Esophagus squamous epithelium (tissue), 5 donors: ENCODE measurements around the gene NCKAP5. TPM values are rescaled to one million over a fixed set of nuclear protein-coding genes. Genes with fewer than 3 reads are reported as not detected.

Source experiments
- DNase-seq: peaks from one replicate; lab custom pipeline; 2025; lab: John Stamatoyannopoulos, UW
- H3K27ac ChIP-seq, 4 donors: fragments of 200-600 bp; sonication (generic); one replicate each; pipeline ENCODE4 v1.5.1; 2016 to 2019; ENCODE audit warnings: mild to moderate bottlenecking in 1 of 4
- H3K27me3 ChIP-seq, 4 donors: fragments of 200-600 bp; sonication (generic); 1 replicate in 3 of 4; 2 replicates in 1 of 4; pipeline versions ENCODE4 v1.5.1 to v1.6.0; 2017 to 2021; ENCODE audit warnings: antibody characterized with exemption in 1 of 4
- H3K36me3 ChIP-seq, 3 donors: fragments of 200-600 bp; sonication (generic); one replicate each; pipeline ENCODE4 v1.5.1; 2016 to 2019
- H3K4me1 ChIP-seq, 3 donors: fragments of 200-600 bp; sonication (generic); one replicate each; pipeline ENCODE4 v1.5.1; 2017 to 2019
- H3K4me3 ChIP-seq, 4 donors: fragments of 200-600 bp; sonication (generic); 1 replicate in 3 of 4; 2 replicates in 1 of 4; pipeline ENCODE4 v1.5.1; 2016 to 2019; ENCODE audit warnings: mild to moderate bottlenecking in 2 of 4, moderate library complexity in 1 of 4
- H3K9me3 ChIP-seq, 3 donors: fragments of 200-600 bp; sonication (generic); one replicate each; pipeline ENCODE4 v1.5.1; 2016 to 2019
- CTCF ChIP-seq, 6 experiments: fragments of 450-650 bp in 4 of 6; fragments of 200-600 bp in 2 of 6; sonication (generic) in 2 of 6; IDR thresholded peaks; one replicate each; pipeline ENCODE4 v1.5.1; 2016 to 2019; ENCODE audit warnings: antibody characterized with exemption in 6 of 6, mild to moderate bottlenecking in 4 of 6, moderate library complexity in 4 of 6
- POLR2A ChIP-seq, 4 donors: fragments of 450-650 bp; IDR thresholded peaks; one replicate each; pipeline ENCODE4 v1.6.1; 2017; ENCODE audit warnings: antibody characterized with exemption in 4 of 4, mild to moderate bottlenecking in 4 of 4, moderate library complexity in 3 of 4
- WGBS, 2 donors: methylation state at CpG; one replicate each; pipeline ENCODE4 v1.1.5; 2018; 5-methylcytosine and 5-hydroxymethylcytosine counted together
- intact Hi-C: fragments of 100-400 bp; cut with DNase I; formaldehyde crosslinking; loops from one replicate; pipeline ENCODE4 v1.15.0; 2022
- total RNA-seq, 4 donors: library from RNA; depleted of rRNA; stranded (reverse); fragments of >200 nt; gene quantifications; one replicate each; pipeline ENCODE4 v1.1.0, GENCODE V29; 2016
- donor health status: DM: yes; HTN: yes; CAD: no.

NCKAP5 gene
- total RNA-seq, 4 donors from 2014 or later, result 4.5 to 6.9 (median 5.3) TPM

DNA sequence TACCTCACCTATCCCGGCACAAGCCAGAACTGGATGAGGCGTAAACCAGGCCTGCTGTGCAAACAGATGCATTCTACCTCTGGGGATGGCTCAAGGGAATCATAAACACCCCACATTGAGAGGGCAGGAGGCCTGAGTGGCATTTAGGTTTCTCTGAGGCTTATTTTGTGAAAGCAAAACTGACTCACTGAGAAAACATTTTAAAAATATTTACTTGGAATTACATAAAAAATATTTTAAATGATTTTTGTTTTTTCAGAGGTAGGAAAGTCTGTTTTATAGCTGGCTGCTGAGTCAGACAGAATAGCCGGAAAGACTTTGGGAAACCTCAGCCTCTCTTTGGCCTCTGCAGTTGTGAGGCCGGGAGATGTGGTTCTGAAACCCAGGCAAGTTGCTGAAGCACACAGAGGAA is 244.1 kb downstream of the NCKAP5 start:
- no peaks in the 10 kb centered on the region for H3K27me3 ChIP-seq
- no peak overlapping the region for H3K27ac ChIP-seq
- H3K4me1 ChIP-seq, result no peaks in the 10 kb centered on the region
- no peaks in the 10 kb centered on the region for H3K36me3 ChIP-seq
- intact Hi-C loops, result no loop called here
- no peak for DNase-seq
- no peaks in the 10 kb centered on the region for H3K9me3 ChIP-seq
- no peak overlapping the region for H3K4me3 ChIP-seq
- TF ChIP-seq CTCF (IDR thresholded peaks at IDR 0.05) (no peak), POLR2A (IDR thresholded peaks at IDR 0.05) (no peak)
- 55 to 61% methylated on average over 4 of the region's 4 CpGs for WGBS, 2 donors

- intact Hi-C loops, result no loop called here
- no peaks in the 10 kb centered on the region for H3K4me1 ChIP-seq
- no peaks in the 10 kb centered on the region for H3K36me3 ChIP-seq
- H3K27me3 ChIP-seq, result no peaks in the 10 kb centered on the region
- no peak for DNase-seq
- H3K4me3 ChIP-seq, result no peak overlapping the region
- no peaks in the 10 kb centered on the region for H3K9me3 ChIP-seq
- no peak overlapping the region for H3K27ac ChIP-seq
- TF ChIP-seq CTCF (IDR thresholded peaks at IDR 0.05), result no peak
- TF ChIP-seq POLR2A (IDR thresholded peaks at IDR 0.05), result no peak
- 67 to 79% methylated on average over 1 of the region's 1 CpG for WGBS, 2 donors
Observed at GRCh38 chr2:133322909-133323308, 245.4 kb downstream of the NCKAP5 start.

DNA sequence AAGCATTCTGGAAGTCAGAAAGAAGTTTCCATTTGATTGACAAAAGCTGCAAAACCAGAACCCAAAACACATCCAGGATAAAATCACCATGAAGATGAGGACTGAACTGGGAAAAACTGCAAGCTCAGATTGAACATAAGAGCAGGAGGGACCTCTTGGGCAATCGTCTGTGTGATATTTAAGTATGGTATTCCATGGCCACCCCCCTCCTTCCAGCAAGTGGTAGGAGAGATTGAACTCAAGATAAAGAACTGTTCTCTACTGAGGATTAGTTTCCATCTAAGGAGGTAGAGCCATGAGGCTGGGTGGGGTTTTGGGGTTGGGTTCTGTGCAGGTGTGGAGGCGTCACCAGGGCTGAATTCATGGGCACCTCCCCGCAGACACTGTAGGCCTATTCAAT is 251.1 kb downstream of the NCKAP5 start:
- WGBS, 2 donors, result 81 to 89% methylated on average over 2 to 3 of the region's 3 CpGs
- Histone ChIP-seq H3K36me3 (no peaks in the 10 kb centered on the region), H3K4me1 (no peaks in the 10 kb centered on the region), H3K27me3 (no peaks in the 10 kb centered on the region), H3K27ac (no peak overlapping the region), H3K4me3 (no peak overlapping the region), H3K9me3 (no peaks in the 10 kb centered on the region)
- intact Hi-C loops, result no loop called here
- TF ChIP-seq CTCF (IDR thresholded peaks at IDR 0.05), result no peak
- TF ChIP-seq POLR2A (IDR thresholded peaks at IDR 0.05), result no peak
- no peak for DNase-seq

- Histone ChIP-seq H3K27me3 (no peaks in the 10 kb centered on the region), H3K27ac (no peak overlapping the region), H3K36me3 (no peaks in the 10 kb centered on the region), H3K4me3 (no peak overlapping the region), H3K4me1 (no peaks in the 10 kb centered on the region), H3K9me3 (no peaks in the 10 kb centered on the region)
- TF ChIP-seq CTCF (IDR thresholded peaks at IDR 0.05) (no peak), POLR2A (IDR thresholded peaks at IDR 0.05) (no peak)
- no peak for DNase-seq
- WGBS, 2 donors, result 89 to 100% methylated on average over 2 of the region's 2 CpGs
- intact Hi-C loops, result no loop called here
Observed at GRCh38 chr2:133316557-133316956, 251.7 kb downstream of the NCKAP5 start.

DNA sequence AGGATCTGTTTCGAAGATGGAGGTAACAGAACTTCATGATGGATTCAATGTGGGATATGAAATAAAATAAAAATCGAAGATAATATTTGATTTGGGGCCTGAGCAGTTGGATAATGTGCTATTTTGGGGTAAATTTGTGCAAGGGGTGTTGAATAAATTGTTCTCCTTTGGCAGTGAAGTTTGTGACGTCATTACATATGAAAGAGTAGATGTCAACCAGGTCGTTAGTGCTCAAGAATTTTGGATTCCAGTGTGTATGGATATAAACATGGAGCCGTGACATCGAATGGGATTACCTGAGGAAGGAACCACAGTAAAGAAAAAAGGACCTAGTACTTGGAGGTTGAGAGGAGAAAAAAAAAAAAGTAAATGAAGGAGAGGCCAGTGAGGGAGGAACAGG is 253.0 kb downstream of the NCKAP5 start:
- Histone ChIP-seq H3K36me3 (no peaks in the 10 kb centered on the region), H3K27me3 (no peaks in the 10 kb centered on the region), H3K27ac (no peak overlapping the region), H3K4me1 (no peaks in the 10 kb centered on the region), H3K4me3 (no peak overlapping the region), H3K9me3 (no peaks in the 10 kb centered on the region)
- 81 to 88% methylated on average over 6 of the region's 6 CpGs for WGBS, 2 donors
- no peak for TF ChIP-seq POLR2A (IDR thresholded peaks at IDR 0.05)
- TF ChIP-seq CTCF (IDR thresholded peaks at IDR 0.05), result no peak
- intact Hi-C loops, result no loop called here
- DNase-seq, result no peak
